NCI-H146 (cell line): ENCODE results near the gene ACAD9.
"Not testable (repeated sequence)": the region's sequence is repeated elsewhere in the genome, so short reads cannot be mapped to it uniquely, and the experiment has no call there.

Experiments
- DNase-seq: peaks from one replicate; lab custom pipeline; 2025; lab: John Stamatoyannopoulos, UW

Gene ACAD9

GRCh38 chr3:128879125-128879969 lies at the start of gene ACAD9:
TSS of gene ACAD9 (plus strand) at chr3:128879620. CDS start at chr3:128879692, 72 bp downstream.
- peak; percentile 99 for DNase-seq

- DNase-seq = not testable (repeated sequence)
Observed at GRCh38 chr3:128829925-128830625, 49.3 kb upstream of the ACAD9 start.

- DNase-seq = not testable (repeated sequence)
Observed at GRCh38 chr3:128830762-128831161, 48.7 kb upstream of the ACAD9 start.

GRCh38 chr3:128832979-128833378 lies 46.4 kb upstream of the ACAD9 start:
- not testable (repeated sequence) for DNase-seq

- no peak for DNase-seq
Observed at GRCh38 chr3:128835096-128835495, 44.3 kb upstream of the ACAD9 start.

- no peak for DNase-seq
Observed at GRCh38 chr3:128841926-128842920, 37.2 kb upstream of the ACAD9 start.

- no peak for DNase-seq
Observed at GRCh38 chr3:128844502-128844901, 34.9 kb upstream of the ACAD9 start.

DNA sequence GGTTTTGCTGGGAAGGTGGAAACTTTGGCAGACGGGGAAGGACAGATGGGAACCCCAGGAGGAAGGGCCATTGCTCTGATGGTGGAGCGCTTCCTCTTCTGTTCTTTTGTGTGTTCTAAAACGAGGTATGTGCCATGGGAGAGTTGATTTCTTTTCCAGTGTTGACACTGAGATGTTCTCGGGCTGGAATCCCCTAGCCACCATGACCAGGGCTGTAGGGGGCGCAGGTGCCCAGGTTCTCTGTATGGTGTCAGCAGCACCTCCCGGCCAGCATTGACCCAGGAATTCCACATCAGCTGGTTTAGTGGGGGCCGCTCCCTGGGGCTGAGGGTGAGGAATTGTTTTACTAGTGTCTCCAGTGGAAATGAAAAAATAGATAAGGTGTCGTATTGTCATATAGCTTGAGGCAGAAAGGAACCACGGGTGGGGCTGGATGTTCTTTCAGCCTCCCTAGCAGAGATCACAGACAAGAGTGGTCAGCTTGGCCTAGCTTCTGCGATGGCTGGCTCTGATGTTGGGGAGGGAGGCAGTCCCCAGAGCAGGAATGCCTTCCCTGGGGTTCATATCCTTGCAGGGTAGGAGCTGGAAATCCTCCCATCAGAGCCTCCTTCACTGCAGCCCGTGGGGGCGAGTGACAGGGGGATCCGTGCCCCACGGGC lies 34.2 kb upstream of the ACAD9 start:
- peak; percentile 66 for DNase-seq

DNA sequence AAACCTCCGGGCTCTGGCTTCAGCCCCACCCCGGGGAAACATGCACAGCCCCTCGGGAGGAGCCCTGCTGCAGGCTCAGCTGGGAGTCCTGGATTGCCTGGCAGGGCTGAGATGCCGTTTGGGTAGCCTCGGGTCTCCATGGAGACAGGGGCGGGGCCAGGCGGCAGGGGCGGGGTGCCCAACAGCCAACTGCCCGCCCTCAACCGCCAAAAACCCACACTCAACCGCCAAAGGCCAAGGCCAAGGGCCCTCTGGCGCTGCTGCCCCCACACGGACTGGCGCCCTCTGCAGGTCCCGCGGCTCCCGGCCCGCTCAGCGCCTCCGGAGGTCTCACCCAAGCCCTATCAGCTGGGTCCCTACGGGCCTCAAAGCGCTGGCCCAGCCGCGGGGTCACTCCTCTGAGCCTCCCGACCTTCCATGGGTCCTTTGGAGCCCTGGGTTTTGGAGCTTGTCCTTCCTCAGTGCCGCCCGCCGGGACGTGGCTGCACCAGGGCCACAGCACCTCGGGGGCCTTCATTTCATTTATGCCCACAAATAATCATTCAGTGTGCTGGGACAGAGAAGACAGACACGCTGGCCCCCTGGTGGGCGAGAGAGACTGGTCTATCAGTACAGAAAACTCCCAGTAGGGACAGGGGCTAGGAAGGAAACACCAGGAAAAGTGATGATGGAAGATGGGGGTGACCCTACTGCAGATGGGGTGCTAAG lies 33.5 kb upstream of the ACAD9 start:
- peak; percentile 95 for DNase-seq

GRCh38 chr3:128846486-128846891 lies 32.9 kb upstream of the ACAD9 start:
- DNase-seq = no peak

- no peak for DNase-seq
Observed at GRCh38 chr3:128847666-128848370, 31.6 kb upstream of the ACAD9 start.

- DNase-seq = no peak
Observed at GRCh38 chr3:128848936-128849335, 30.5 kb upstream of the ACAD9 start.

- no peak for DNase-seq
Observed at GRCh38 chr3:128849911-128850455, 29.4 kb upstream of the ACAD9 start.

- no peak for DNase-seq
Observed at GRCh38 chr3:128850544-128850943, 28.9 kb upstream of the ACAD9 start.

DNA sequence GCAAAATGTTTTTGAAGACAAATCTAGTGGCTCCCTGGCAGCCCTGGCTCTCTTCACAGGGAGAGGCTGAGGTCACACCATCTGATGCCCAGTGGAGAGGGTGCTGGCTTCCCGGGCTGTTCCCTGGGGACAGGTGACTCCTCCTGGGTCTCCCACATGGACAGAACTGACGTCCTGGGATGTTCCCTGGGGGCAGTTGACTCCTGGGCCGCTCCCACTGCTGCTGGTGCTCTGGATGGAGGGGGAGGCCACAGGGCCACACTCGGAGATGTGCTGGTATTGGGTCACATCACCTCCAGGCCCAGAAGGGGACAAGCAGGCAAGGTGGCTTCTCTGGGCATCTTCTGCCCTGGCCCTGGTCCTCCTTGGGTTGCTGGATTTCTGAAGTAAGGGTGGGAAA lies 27.8 kb upstream of the ACAD9 start:
- no peak for DNase-seq

DNA sequence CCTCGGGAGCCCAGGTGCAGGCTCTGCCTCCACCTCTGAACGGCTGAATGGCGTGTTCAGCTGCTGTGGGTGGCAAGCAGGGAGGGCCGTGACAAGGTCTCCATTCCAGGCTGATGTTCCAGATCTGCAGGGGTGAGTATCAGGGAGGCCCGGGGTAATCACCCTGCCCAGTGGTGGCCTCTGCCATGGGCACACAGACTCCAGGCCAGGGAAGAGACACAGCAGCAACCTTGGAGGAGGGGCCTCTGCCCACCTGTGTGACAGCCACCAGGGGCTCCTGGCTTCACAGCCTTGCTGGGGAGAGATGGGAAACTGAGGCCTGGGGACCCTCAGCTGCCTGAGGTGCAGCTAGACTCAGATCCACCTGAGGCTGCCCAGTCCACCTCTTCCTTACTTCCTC lies 25.6 kb upstream of the ACAD9 start:
- no peak for DNase-seq

GRCh38 chr3:128854475-128854874 lies 24.9 kb upstream of the ACAD9 start:
- no peak for DNase-seq

- no peak for DNase-seq
Observed at GRCh38 chr3:128855569-128855968, 23.9 kb upstream of the ACAD9 start.

GRCh38 chr3:128858167-128858566 lies 21.3 kb upstream of the ACAD9 start:
- no peak for DNase-seq

- no peak for DNase-seq
Observed at GRCh38 chr3:128859630-128860029, 19.8 kb upstream of the ACAD9 start.
